Esophagus muscularis mucosa (tissue), 4 donors: ENCODE data around the gene WWC1. TPM values are rescaled to one million over a fixed set of nuclear protein-coding genes. Genes with fewer than 3 reads are reported as not detected.

Experiments
- DNase-seq: peaks from one replicate; pipeline ENCODE4 v3.0.0-alpha.2; 2017; ENCODE audit errors: extremely low spot score
- H3K27ac ChIP-seq, 4 donors: fragments of 200-600 bp; sonication (generic); replicated peaks in 1 of 4; 1 replicate in 3 of 4; 2 replicates in 1 of 4; pipeline ENCODE4 v1.5.1; 2016 to 2019; ENCODE audit warnings: mild to moderate bottlenecking in 1 of 4
- H3K27me3 ChIP-seq, 4 donors: fragments of 200-600 bp; sonication (generic); one replicate each; pipeline versions ENCODE4 v1.5.1 to v1.6.0; 2016 to 2019
- H3K36me3 ChIP-seq, 4 donors: fragments of 200-600 bp; sonication (generic); one replicate each; pipeline ENCODE4 v1.5.1; 2016 to 2019
- H3K4me1 ChIP-seq, 4 donors: fragments of 200-600 bp; sonication (generic); one replicate each; pipeline ENCODE4 v1.5.1; 2016 to 2019
- H3K4me3 ChIP-seq, 4 donors: fragments of 200-600 bp; sonication (generic); 1 replicate in 2 of 4; 2 replicates in 2 of 4; pipeline ENCODE4 v1.5.1; 2016 to 2019; ENCODE audit warnings: mild to moderate bottlenecking in 4 of 4, moderate library complexity in 1 of 4
- H3K9me3 ChIP-seq, 4 donors: fragments of 200-600 bp; sonication (generic); 1 replicate in 3 of 4; 2 replicates in 1 of 4; pipeline ENCODE4 v1.5.1; 2016 to 2019
- CTCF ChIP-seq, 3 experiments: fragments of 200-600 bp in 2 of 3; fragments of 450-650 bp in 1 of 3; sonication (generic) in 2 of 3; IDR thresholded peaks; one replicate each; pipeline ENCODE4 v1.5.1; 2017 to 2019; ENCODE audit warnings: antibody characterized with exemption in 3 of 3, mild to moderate bottlenecking in 2 of 3, moderate library complexity in 1 of 3
- EP300 ChIP-seq: sonication (generic); formaldehyde crosslinking; IDR thresholded peaks from one replicate; pipeline ENCODE4 v1.6.1; 2017; ENCODE audit warnings: antibody characterized with exemption
- POLR2A ChIP-seq: fragments of 450-650 bp; IDR thresholded peaks from one replicate; pipeline ENCODE4 v1.6.1; 2017; ENCODE audit warnings: antibody characterized with exemption, moderate library complexity, mild to moderate bottlenecking, low read depth
- POLR2AphosphoS5 ChIP-seq, 2 donors: sonication (generic); formaldehyde crosslinking; IDR thresholded peaks; one replicate each; pipeline ENCODE4 v1.6.1; 2017; ENCODE audit warnings: antibody characterized with exemption in 2 of 2
- WGBS: methylation state at CpG from one replicate; pipeline ENCODE4 v1.1.5; 2018; 5-methylcytosine and 5-hydroxymethylcytosine counted together
- intact Hi-C: fragments of 100-400 bp; cut with DNase I; formaldehyde crosslinking; loops from one replicate; pipeline ENCODE4 v1.15.1; 2023
- total RNA-seq, 4 donors: library from RNA; depleted of rRNA; stranded (reverse); fragments of >200 nt; gene quantifications; one replicate each; pipeline versions ENCODE4 v1.1.0 to v1.2.1, GENCODE V29; 2016

WWC1 gene
- total RNA-seq, 4 donors from 2014 or later = 2.1 to 6.2 (median 3.2) TPM

GRCh38 chr5:168420461-168420860 lies 129.0 kb downstream of the WWC1 start:
- H3K36me3 ChIP-seq = no peaks in the 10 kb centered on the region
- H3K27ac ChIP-seq = no peak overlapping the region
- TF ChIP-seq POLR2A (no peak), POLR2AphosphoS5 (IDR thresholded peaks at IDR 0.05) (no peak), EP300 (no peak), CTCF (IDR thresholded peaks at IDR 0.05) (no peak)
- no peak overlapping the region for H3K4me3 ChIP-seq
- 86% methylated on average over 9 of the region's 9 CpGs for WGBS
- intact Hi-C loops = no loop called here
- no peaks in the 10 kb centered on the region for H3K27me3 ChIP-seq
- no peaks in the 10 kb centered on the region for H3K9me3 ChIP-seq
- no peak for DNase-seq
- H3K4me1 ChIP-seq = no peaks in the 10 kb centered on the region

- no peaks in the 10 kb centered on the region for H3K4me1 ChIP-seq
- no peaks in the 10 kb centered on the region for H3K36me3 ChIP-seq
- no peaks in the 10 kb centered on the region for H3K27me3 ChIP-seq
- no peak overlapping the region for H3K27ac ChIP-seq
- intact Hi-C loops = no loop called here
- no peaks in the 10 kb centered on the region for H3K9me3 ChIP-seq
- H3K4me3 ChIP-seq = no peak overlapping the region
- DNase-seq = no peak
- 78% methylated on average over 4 of the region's 4 CpGs for WGBS
- no peak for TF ChIP-seq POLR2AphosphoS5 (IDR thresholded peaks at IDR 0.05)
- no peak for TF ChIP-seq POLR2A
- no peak for TF ChIP-seq EP300
- no peak for TF ChIP-seq CTCF (IDR thresholded peaks at IDR 0.05)
Measured at GRCh38 chr5:168422431-168422830, 131.0 kb downstream of the WWC1 start.

- WGBS = 86% methylated on average over 7 of the region's 9 CpGs
- Histone ChIP-seq H3K4me1 (no peaks in the 10 kb centered on the region), H3K36me3 (no peaks in the 10 kb centered on the region), H3K4me3 (no peak overlapping the region), H3K27me3 (no peaks in the 10 kb centered on the region), H3K27ac (no peak overlapping the region), H3K9me3 (no peaks in the 10 kb centered on the region)
- no peak for DNase-seq
- intact Hi-C loops = no loop called here
- no peak for TF ChIP-seq POLR2AphosphoS5 (IDR thresholded peaks at IDR 0.05)
- TF ChIP-seq EP300 = no peak
- no peak for TF ChIP-seq POLR2A
- TF ChIP-seq CTCF (IDR thresholded peaks at IDR 0.05) = no peak
Measured at GRCh38 chr5:168423478-168423877, 132.0 kb downstream of the WWC1 start.

GRCh38 chr5:168423971-168424370 lies 132.5 kb downstream of the WWC1 start:
- WGBS = 90% methylated on average over 4 of the region's 4 CpGs
- no peak overlapping the region for H3K4me3 ChIP-seq
- intact Hi-C loops = no loop called here

More at GRCh38 chr5:168423971-168424370, 132.5 kb downstream of the WWC1 start:
- TF ChIP-seq POLR2A = no peak
- no peak for TF ChIP-seq CTCF (IDR thresholded peaks at IDR 0.05)
- no peak for TF ChIP-seq EP300
- no peak for TF ChIP-seq POLR2AphosphoS5 (IDR thresholded peaks at IDR 0.05)
- Histone ChIP-seq H3K27me3 (no peaks in the 10 kb centered on the region), H3K27ac (no peak overlapping the region), H3K9me3 (no peaks in the 10 kb centered on the region), H3K4me1 (no peaks in the 10 kb centered on the region), H3K36me3 (no peaks in the 10 kb centered on the region)
- DNase-seq = no peak
